Stimulated activated CD4-positive, alpha-beta T cell treated with anti-CD3 and anti-CD28 coated beads, Interleukin-1b, Interleukin-23, amount 100 ng/mL, for 4 hours (primary cell): ENCODE data around the gene DRD4.
"Not testable (repeated sequence)": the region's sequence is repeated elsewhere in the genome, so short reads cannot be mapped to it uniquely, and the experiment has no call there.

ENCODE experiments used
- DNase-seq, 2 donors: peaks; one replicate each; pipeline ENCODE4 v3.0.0-alpha.2; 2020; ENCODE audit warnings: low read depth in 2 of 2

DRD4 gene

DNA sequence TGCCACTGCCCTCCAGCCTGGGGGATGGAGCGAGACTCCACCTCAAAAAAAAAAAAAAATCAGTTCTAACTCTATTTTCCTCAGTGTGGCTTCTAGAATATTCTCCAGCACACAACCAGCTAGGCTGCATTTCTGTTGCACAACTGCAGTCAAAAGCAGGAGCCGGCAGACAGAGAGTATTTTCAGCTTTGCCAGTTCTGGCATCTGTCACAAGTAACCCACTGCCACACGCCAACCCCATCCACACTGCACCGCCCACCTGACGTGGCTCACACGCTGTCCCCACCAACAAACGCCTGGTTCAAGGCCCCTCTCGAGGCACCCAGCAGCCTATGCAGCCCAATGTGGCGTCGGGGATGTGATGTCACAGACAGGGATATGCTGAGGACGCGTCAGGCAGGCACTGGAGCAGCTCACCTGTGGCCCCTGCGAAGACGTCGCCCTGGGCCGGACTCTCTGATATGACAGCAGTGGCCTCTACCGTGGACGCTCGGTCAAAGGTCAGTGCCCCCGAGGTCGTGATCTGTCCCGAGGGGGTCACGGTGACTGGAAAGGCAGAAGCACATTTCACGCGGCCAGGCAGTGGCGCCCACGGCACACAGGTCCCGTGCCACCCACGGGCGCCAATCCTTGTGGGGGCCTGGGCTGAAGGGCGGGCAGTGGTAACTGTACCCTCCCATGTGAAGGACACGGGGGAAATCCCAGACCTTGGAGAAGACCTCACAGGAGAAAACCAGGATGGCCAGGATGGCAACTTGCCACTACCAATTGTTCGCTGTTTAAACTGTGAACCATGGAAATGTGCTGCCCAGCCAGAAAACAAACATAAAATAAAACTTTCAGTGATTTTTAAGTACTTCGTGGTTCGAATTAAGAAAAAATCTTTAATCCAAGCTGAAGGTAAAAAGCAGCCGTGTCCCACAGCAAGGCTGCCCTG lies 42.5 kb downstream of the DRD4 start:
- no peak for DNase-seq

GRCh38 chr11:680476-680875 lies 43.4 kb downstream of the DRD4 start:
- DNase-seq: no peak

DNA sequence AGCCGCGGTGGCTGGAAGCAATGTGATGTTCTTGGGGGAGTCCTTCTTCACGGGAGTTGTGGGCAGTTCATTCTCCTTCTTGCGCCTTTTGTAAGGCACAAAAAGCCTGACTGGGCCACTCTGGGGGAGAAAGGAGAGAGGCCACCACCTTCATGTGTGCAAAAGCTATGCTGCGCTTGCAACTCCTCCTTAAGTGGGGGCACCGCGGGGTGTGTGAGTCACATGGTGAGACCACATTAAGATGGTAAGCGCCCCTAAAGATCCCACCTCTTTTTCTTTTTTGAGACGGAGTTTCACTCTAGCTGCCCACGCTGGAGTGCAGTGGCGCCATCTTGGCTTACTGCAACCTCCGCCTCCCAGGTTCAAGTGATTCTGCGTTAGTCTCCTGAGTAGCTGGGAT lies 43.9 kb downstream of the DRD4 start:
- DNase-seq: no peak

GRCh38 chr11:686451-687243 lies 49.6 kb downstream of the DRD4 start:
- no peak for DNase-seq

DNA sequence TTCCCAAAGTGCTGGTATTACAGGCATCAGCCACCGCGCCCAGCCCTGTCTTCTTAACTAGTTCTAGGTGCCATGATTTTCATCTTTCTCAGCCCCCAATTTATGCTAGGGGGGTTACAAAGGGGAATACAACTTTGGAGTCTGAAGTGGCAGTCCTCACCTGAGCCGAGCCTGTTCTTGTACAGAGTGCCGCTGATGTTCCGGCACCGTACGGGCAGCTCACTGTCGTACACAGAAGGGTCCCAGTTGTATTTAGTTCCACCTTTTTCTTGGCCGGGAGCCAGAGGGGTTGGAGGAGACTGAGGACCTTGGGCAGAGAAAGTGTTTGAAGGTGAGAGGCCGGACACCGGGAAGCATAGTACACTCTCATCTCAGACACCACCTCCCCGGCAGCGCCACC lies 50.7 kb downstream of the DRD4 start:
- DNase-seq: no peak

GRCh38 chr11:688681-689080 lies 51.6 kb downstream of the DRD4 start:
- DNase-seq: no peak

- no peak for DNase-seq
Measured at GRCh38 chr11:689625-690024, 52.6 kb downstream of the DRD4 start.

DNA sequence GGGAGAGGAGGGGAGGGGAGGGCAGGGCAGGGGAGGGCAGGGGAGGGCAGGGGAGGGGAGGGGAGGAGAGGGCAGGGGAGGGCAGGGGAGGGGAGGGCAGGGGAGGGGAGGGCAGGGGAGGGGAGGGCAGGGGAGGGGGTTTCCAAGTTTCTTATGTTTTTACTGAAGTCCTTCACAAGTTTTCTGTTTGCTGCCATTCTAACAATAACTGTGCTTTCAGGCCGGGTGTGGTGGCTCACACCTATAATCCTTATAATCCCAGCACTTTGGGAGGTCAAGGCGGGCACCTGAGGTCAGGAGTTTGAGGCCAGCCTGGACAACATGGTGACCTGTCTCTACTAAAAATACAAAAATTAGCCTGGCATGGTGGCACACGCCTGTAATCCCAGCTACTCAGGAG lies 53.2 kb downstream of the DRD4 start:
- DNase-seq: not testable (repeated sequence)
